DOHH2 (cell line): Measurements from ENCODE around the gene TAF4.

Source experiments
- H3F3A ChIP-seq: fragments of 200-600 bp; sonication (generic), shearing (Covaris generic); 2 replicates; pipeline ENCODE4 v1.6.0; 2016; ENCODE audit warnings: antibody characterized with exemption, mild to moderate bottlenecking; ENCODE audit not compliant: control insufficient read depth, insufficient read depth
- H3K27ac ChIP-seq: fragments of 200-600 bp; sonication (generic); 2 replicates; pipeline ENCODE4 v1.5.1; 2014; ENCODE audit warnings: low read depth, mild to moderate bottlenecking, low read length, moderate library complexity
- H3K27me3 ChIP-seq: fragments of 200-600 bp; sonication (generic); 2 replicates; pipeline ENCODE4 v1.6.1; 2014; ENCODE audit warnings: mild to moderate bottlenecking, low read length, mixed read lengths; ENCODE audit not compliant: control insufficient read depth
- H3K36me3 ChIP-seq: fragments of 200-600 bp; sonication (generic); 2 replicates; pipeline ENCODE4 v1.6.1; 2014; ENCODE audit warnings: mild to moderate bottlenecking, low read length, moderate library complexity, mixed read lengths; ENCODE audit not compliant: control insufficient read depth
- H3K4me1 ChIP-seq: fragments of 200-600 bp; sonication (generic); 2 replicates; pipeline ENCODE4 v1.6.1; 2014; ENCODE audit warnings: mild to moderate bottlenecking, low read length, mixed read lengths; ENCODE audit not compliant: control insufficient read depth
- H3K4me2 ChIP-seq: fragments of 200-600 bp; sonication (generic); 2 replicates; pipeline ENCODE4 v1.6.0; 2014; ENCODE audit warnings: mild to moderate bottlenecking, low read length, moderate library complexity
- H3K4me3 ChIP-seq: fragments of 200-600 bp; sonication (generic); 2 replicates; pipeline ENCODE4 v1.5.1; 2014; ENCODE audit warnings: mild to moderate bottlenecking, low read length, mixed read lengths
- H3K79me2 ChIP-seq: fragments of 200-600 bp; sonication (generic); 2 replicates; pipeline ENCODE4 v1.6.1; 2014; ENCODE audit warnings: mild to moderate bottlenecking, low read length, mixed read lengths; ENCODE audit not compliant: control insufficient read depth
- H3K9me2 ChIP-seq: fragments of 200-600 bp; sonication (generic); replicated peaks from 2 replicates; pipeline ENCODE4 v1.6.1; 2014; ENCODE audit warnings: mild to moderate bottlenecking, low read length, mixed read lengths; ENCODE audit not compliant: control insufficient read depth
- H3K9me3 ChIP-seq: fragments of 200-600 bp; sonication (generic); 2 replicates; pipeline ENCODE4 v1.6.1; 2014; ENCODE audit warnings: antibody characterized with exemption, low read length, mixed read lengths; ENCODE audit not compliant: control insufficient read depth, insufficient read depth
- H4K20me1 ChIP-seq: fragments of 200-600 bp; sonication (generic); 2 replicates; pipeline ENCODE4 v1.6.0; 2014; ENCODE audit warnings: low read depth, mild to moderate bottlenecking, antibody characterized with exemption, low read length, moderate library complexity; ENCODE audit not compliant: control insufficient read depth, insufficient read depth
- EZH2phosphoT487 ChIP-seq: fragments of 200-600 bp; sonication (generic); IDR thresholded peaks from 2 replicates; pipeline ENCODE4 v1.6.1; 2017; ENCODE audit warnings: borderline replicate concordance, mild to moderate bottlenecking, antibody characterized with exemption, low read length, moderate library complexity, mixed read lengths
- TF ChIP-seq, protein P1 (sequence below): fragments of 200-600 bp; sonication (generic); IDR thresholded peaks from one replicate; pipeline ENCODE4 v1.5.1; 2014; ENCODE audit warnings: antibody characterized with exemption, mild to moderate bottlenecking, low read depth, low read length; ENCODE audit not compliant: poor library complexity, severe bottlenecking

TAF4 gene

DNA sequence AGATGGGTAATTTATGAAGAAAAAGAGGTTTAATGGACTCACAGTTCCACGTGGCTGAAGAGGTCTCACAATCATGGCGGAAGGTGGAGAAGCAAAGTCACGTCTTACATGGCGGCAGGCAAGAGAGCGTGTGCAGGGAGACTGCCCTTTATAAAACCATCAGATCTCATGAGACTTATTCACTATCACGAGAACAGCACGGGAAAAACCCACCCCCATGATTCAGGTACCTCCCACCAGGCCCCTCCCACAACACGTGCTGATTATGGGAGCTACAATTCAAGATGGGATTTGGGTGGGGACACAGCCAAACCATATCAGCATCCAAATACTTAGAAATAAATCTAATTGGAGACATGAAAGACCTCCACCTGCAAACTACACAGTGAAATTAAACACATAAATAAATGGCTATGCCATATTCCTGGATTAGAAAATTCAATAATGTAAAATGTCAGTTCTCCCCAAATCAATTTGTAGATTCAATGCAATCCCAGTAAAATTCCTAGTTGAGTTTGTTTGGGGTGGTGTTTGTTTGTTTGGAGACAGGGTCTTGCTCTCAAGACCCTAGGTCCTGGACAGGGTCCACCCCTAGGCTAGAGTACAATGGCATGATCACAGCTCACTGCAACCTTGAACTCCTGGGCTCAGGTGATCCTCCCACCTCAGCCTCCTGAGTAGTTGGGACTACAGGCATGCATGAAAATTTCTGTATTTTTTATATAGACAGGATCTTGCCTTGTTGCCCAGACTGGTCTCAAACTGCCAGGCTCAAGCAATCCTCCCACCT lies 101.6 kb downstream of the TAF4 start:
- TF ChIP-seq, protein P1, sequence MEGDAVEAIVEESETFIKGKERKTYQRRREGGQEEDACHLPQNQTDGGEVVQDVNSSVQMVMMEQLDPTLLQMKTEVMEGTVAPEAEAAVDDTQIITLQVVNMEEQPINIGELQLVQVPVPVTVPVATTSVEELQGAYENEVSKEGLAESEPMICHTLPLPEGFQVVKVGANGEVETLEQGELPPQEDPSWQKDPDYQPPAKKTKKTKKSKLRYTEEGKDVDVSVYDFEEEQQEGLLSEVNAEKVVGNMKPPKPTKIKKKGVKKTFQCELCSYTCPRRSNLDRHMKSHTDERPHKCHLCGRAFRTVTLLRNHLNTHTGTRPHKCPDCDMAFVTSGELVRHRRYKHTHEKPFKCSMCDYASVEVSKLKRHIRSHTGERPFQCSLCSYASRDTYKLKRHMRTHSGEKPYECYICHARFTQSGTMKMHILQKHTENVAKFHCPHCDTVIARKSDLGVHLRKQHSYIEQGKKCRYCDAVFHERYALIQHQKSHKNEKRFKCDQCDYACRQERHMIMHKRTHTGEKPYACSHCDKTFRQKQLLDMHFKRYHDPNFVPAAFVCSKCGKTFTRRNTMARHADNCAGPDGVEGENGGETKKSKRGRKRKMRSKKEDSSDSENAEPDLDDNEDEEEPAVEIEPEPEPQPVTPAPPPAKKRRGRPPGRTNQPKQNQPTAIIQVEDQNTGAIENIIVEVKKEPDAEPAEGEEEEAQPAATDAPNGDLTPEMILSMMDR: no peak
- TF ChIP-seq EZH2phosphoT487: no peak

DNA sequence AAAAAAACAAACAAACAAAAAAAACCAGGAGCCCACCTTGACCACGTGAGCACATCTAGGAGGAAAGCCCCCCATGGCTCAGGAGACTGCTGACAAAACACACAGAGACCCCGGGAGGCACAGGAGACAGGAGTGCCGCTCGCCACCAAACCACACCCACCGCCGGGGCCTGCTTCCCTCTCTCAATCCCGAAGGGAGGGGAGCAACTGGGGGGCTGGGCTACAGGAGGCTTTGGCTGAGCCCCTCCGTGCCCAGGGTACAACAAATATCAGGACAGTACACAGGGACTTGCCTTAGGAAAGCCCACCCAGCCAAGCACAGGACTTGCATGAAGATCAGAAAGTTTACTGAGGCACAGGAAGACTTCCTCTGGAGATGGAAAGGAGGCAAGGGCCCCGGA lies 102.5 kb downstream of the TAF4 start:
- H3K27me3 ChIP-seq: no peaks in the 10 kb centered on the region

More for the DNA sequence above, 101.6 kb downstream of the TAF4 start:
- Histone ChIP-seq H3K36me3 (no peaks in the 10 kb centered on the region), H3F3A (no peaks in the 10 kb centered on the region), H3K79me2 (no peaks in the 10 kb centered on the region), H3K4me2 (no peak overlapping the region), H4K20me1 (no peaks in the 10 kb centered on the region), H3K9me2 (no peaks in the 10 kb centered on the region), H3K4me1 (no peaks in the 10 kb centered on the region), H3K4me3 (no peak overlapping the region), H3K9me3 (no peaks in the 10 kb centered on the region), H3K27me3 (no peaks in the 10 kb centered on the region), H3K27ac (no peak overlapping the region)

DNA sequence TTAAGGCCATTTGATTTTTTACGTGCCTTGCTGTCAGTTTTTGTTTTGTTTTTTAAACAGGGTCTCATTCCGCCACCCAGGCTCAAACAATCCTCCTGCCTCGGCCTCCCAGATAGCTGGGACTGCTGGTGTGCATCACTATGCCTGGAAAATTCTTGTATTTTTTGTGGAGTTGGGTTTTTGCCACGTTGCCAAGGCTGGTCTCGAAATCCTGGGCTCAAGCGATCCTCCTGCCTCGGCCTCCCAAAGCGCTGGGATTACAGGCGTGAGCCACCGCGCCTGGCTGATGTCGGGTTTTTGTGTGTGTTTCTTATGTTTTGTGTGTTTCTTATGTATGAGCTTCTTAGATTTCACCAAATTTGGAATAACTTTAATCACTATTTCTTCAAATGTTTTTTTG lies 104.8 kb downstream of the TAF4 start:
- Histone ChIP-seq H3K36me3 (no peaks in the 10 kb centered on the region), H3K27ac (no peak overlapping the region), H3F3A (no peaks in the 10 kb centered on the region), H3K4me3 (no peak overlapping the region), H3K79me2 (no peaks in the 10 kb centered on the region), H4K20me1 (no peaks in the 10 kb centered on the region), H3K4me2 (no peak overlapping the region), H3K4me1 (no peaks in the 10 kb centered on the region), H3K27me3 (peaks cover under 1% of the 10 kb centered on the region; the same call in 1 of the 2 replicates), H3K9me3 (no peaks in the 10 kb centered on the region), H3K9me2 (no peaks in the 10 kb centered on the region)
- TF ChIP-seq EZH2phosphoT487: no peak

More for the DNA sequence above, 102.5 kb downstream of the TAF4 start:
- H3K36me3 ChIP-seq: no peaks in the 10 kb centered on the region
- TF ChIP-seq, protein P1: no peak
- TF ChIP-seq EZH2phosphoT487: no peak
- no peaks in the 10 kb centered on the region for H3F3A ChIP-seq
- no peak overlapping the region for H3K4me3 ChIP-seq
- no peaks in the 10 kb centered on the region for H3K9me2 ChIP-seq
- H3K9me3 ChIP-seq: no peaks in the 10 kb centered on the region
- H3K27ac ChIP-seq: no peak overlapping the region
- no peaks in the 10 kb centered on the region for H3K4me1 ChIP-seq
- H3K4me2 ChIP-seq: no peak overlapping the region
- H4K20me1 ChIP-seq: no peaks in the 10 kb centered on the region
- no peaks in the 10 kb centered on the region for H3K79me2 ChIP-seq
